Measurements from ENCODE around the gene ATP9B. TPM values are rescaled to one million over a fixed set of nuclear protein-coding genes. Genes with fewer than 3 reads are reported as not detected.

ATP9B gene
- total and polyA plus RNA-seq, 10 of the 15 experiments (the other 5 are each of a cell fraction or from before 2014, with no cell fraction given): 0.74 to 20.7 (median 12.9) TPM

- no TSS peak for BruUV-seq (replicated peaks)
- POLR2A ChIA-PET: no interaction called here
- H3K4me1 ChIP-seq (ENCODE audit: control insufficient read depth, insufficient read depth, low read length): no peaks in the 10 kb centered on the region
- no peaks in the 10 kb centered on the region for H3K9me3 ChIP-seq (replicated peaks; ENCODE audit: control insufficient read depth, insufficient read depth, low read length)
- no peak overlapping the region for H3K27ac ChIP-seq (ENCODE audit: control insufficient read depth, insufficient read depth)
- H4K20me1 ChIP-seq (ENCODE audit: control insufficient read depth, insufficient read depth): no peaks in the 10 kb centered on the region
- H2AFZ ChIP-seq (ENCODE audit: control insufficient read depth, low read depth, low read length): no peak overlapping the region
- no peaks in the 10 kb centered on the region for H3K79me2 ChIP-seq (ENCODE audit: control insufficient read depth, insufficient read depth, low read length)
- ATAC-seq (no peak), DNase-seq (ENCODE audit: low read depth, low spot score) (no peak), FAIRE-seq (no peak)
- RAD21 ChIA-PET (ENCODE audit: unreplicated experiment): no interaction called here
- CTCF ChIA-PET: no interaction called here
- no peaks in the 10 kb centered on the region for H3K27me3 ChIP-seq (replicated peaks in 1 of 2; ENCODE audit: control insufficient read depth in 2 of 2, insufficient read depth in 2 of 2, low read length in 1 of 2)
- 89% methylated on average over 4 of the region's 4 CpGs for WGBS (ENCODE audit: insufficient coverage, insufficient replicate concordance, low lambda C conversion rate, missing lambda C conversion rate)
- no peak overlapping the region for H3K9ac ChIP-seq (ENCODE audit: control insufficient read depth, insufficient read depth, low read length)
- intact Hi-C loops (cut with micrococcal nuclease; ENCODE audit: unreplicated experiment) (no loop called here), in situ Hi-C loops (cut with MboI) (no loop called here)
- no peak overlapping the region for H3K4me2 ChIP-seq (ENCODE audit: control insufficient read depth, insufficient read depth)
- H3K4me3 ChIP-seq: no peak overlapping the region
- H3K36me3 ChIP-seq (ENCODE audit: control insufficient read depth in 2 of 2, insufficient read depth in 2 of 2, low read length in 1 of 2): peaks cover 0 to 1% of the 10 kb centered on the region in 2 experiments; a peak in 3 of 4 replicates
- SMC1A ChIA-PET (ENCODE audit: uncharacterized antibody, unreplicated experiment): interaction anchor here (1.2 kb wide), 1 partner anchor 11 kb away, joined by 3 read pairs; no protein-coding TSS in a partner anchor
- TF ChIP-seq ZBTB33 (IDR thresholded peaks at IDR 0.05): no peak
- TF ChIP-seq PBX3 (IDR thresholded peaks at IDR 0.05; ENCODE audit: insufficient replicate concordance, low read depth, low read length): no peak
- no peak for TF ChIP-seq SUZ12 (IDR thresholded peaks at IDR 0.05; ENCODE audit: unreplicated experiment)
- TF ChIP-seq ZNF592 (IDR thresholded peaks at IDR 0.05): no peak
- TF ChIP-seq ZNF384 (IDR thresholded peaks at IDR 0.05; ENCODE audit: borderline replicate concordance, low read depth, low read length): no peak
- TF ChIP-seq NKRF (conservative IDR thresholded peaks at IDR 0.05): no peak
- TF ChIP-seq ELK1 (IDR thresholded peaks at IDR 0.05; ENCODE audit: low read depth, low read length): no peak
- no peak for TF ChIP-seq RCOR1 (conservative IDR thresholded peaks at IDR 0.05; ENCODE audit: low read depth, low read length)
- TF ChIP-seq ZNF622 (IDR thresholded peaks at IDR 0.05): no peak
- no peak for TF ChIP-seq PML (IDR thresholded peaks at IDR 0.05; ENCODE audit: low read length)
- no peak for TF ChIP-seq IRF4 (IDR thresholded peaks at IDR 0.05; ENCODE audit: low read depth, low read length)
- TF ChIP-seq MLLT1 (IDR thresholded peaks at IDR 0.05): no peak
- no peak for TF ChIP-seq YBX1 (IDR thresholded peaks at IDR 0.05)
Measured at GRCh38 chr18:79197531-79197930, 128.3 kb downstream of the ATP9B start.
